GM12801 (cell line): ENCODE data around the gene LRRC71.

Source experiments
- CTCF ChIP-seq: IDR thresholded peaks from one replicate; pipeline ENCODE4 v1.5.1; 2011; ENCODE audit warnings: control low read depth; ENCODE audit not compliant: insufficient read length; ENCODE audit errors: extremely low read depth

LRRC71 gene

GRCh38 chr1:156903328-156904091 is 16.9 kb upstream of the LRRC71 start:
- TF ChIP-seq CTCF = no peak

DNA sequence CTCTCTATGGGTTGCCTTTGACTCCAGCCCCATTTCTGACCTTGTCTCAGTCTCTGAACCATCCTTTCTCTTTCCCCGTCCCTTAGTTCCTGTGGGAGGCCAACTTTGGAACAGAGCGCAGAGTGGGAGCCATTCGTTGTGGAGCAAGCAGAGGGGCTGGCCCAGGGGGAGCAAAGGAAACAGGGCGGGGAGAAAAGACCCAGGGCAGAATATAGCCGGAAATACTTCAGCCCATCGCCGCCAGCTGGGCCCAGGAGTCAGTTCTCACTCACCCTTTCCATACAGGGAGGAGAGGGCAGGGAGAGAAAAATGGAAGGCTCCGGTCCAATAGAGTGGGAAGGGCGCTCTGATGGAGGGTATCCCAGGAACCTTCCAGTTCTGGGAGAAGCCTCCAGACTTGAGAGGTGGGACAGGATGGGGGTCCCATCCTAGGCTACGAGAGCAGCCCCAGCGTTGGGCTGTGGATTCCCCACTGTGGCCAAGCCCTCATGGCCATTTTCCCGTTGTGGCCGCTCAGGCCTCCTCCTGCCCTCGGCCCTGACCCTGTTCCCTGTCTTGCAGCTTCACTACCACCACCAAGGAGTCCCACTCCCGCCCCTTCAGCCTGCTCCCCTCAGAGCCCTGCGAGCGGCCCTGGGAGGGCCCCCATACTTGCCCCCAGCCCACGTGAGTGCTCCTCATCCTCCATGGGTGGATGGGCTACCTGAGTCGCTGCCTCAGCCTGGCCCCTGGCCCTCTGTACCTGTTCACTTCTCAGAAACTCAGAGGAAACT is 16.1 kb upstream of the LRRC71 start:
- TF ChIP-seq CTCF = no peak

DNA sequence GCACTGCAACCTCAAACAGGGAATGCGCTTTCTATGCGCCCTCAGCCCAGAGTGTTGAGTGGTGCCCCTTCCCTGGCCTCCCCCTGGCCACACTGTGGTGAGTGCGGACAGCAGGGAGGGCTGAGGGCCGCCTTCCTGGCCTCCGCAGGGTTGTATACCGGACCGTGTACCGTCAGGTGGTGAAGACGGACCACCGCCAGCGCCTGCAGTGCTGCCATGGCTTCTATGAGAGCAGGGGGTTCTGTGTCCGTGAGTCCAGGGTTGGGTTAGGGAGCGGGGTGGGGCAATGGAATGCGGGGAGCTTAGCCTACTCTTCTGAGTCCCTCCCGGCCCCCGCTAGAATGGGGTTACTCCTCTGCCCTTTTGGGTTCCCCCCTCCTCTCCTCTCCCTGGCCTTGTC is 15.3 kb upstream of the LRRC71 start:
- no peak for TF ChIP-seq CTCF

DNA sequence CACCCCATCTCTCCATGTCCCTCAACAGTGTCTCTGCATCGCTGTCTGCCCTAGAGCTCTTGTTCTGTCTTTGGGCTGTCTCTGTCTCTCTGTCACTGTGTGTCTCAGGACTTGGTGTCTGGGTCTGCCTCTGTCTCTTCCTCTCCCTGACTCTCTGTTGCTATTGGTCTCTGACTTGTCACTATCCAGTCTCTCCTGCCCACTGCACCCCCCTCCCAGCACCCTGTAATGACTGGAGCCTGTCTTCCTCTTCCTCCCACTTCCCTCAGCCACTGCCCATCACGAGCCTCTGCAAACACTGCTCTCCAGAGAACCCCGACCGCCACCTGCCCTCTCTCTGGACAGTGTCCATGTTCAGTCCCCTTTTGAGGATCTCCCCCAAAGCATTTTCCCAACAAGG is 14.8 kb upstream of the LRRC71 start:
- TF ChIP-seq CTCF = no peak

GRCh38 chr1:156906206-156906906 is 14.1 kb upstream of the LRRC71 start:
- TF ChIP-seq CTCF = no peak

- no peak for TF ChIP-seq CTCF
Measured at GRCh38 chr1:156908541-156908940, 11.9 kb upstream of the LRRC71 start.

DNA sequence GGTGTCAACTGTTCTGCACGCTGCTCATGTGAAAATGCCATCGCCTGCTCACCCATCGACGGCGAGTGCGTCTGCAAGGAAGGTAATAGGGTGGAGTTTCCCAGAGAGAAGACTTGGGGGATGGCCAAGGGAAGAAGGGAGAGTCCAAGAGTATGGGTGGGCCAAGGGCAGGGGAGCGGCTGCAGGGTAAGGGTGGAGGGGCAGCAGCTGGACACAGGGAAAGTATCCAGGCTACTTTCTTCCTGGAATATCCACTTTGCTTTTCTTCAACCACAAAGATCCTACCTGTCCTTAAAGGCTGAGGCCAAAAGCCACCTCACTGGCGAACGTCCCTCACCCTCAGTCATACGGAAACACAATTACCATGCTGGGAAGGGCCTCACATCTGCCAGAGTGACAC is 11.5 kb upstream of the LRRC71 start:
- TF ChIP-seq CTCF = no peak
